Measurements from ENCODE around the gene OSTF1. TPM values are rescaled to one million over a fixed set of nuclear protein-coding genes. Genes with fewer than 3 reads are reported as not detected.

OSTF1 gene
- total and polyA plus RNA-seq, 2 experiments from 2014 or later = 19.2 to 34.4 TPM

GRCh38 chr9:75147638-75148037 is 59.3 kb downstream of the OSTF1 start:
- TF ChIP-seq CTCF (IDR thresholded peaks at IDR 0.05; ENCODE audit: low read depth, low read length) = no peak
- H3K36me3 ChIP-seq = no peaks in the 10 kb centered on the region
- DNase-seq (ENCODE audit: low read depth in 1 of 2, low spot score in 1 of 2) = peak in 1 of 2 donors; percentile 33
- no peaks in the 10 kb centered on the region for H3K9me3 ChIP-seq (ENCODE audit: low read depth)
- H3K4me3 ChIP-seq = no peak overlapping the region
- peak overlapping the region; percentile 93 for H3K27ac ChIP-seq
- peaks cover 19% of the 10 kb centered on the region for H3K4me1 ChIP-seq (ENCODE audit: low read depth)
- no peaks in the 10 kb centered on the region for H3K27me3 ChIP-seq

GRCh38 chr9:75148561-75148960 is 60.2 kb downstream of the OSTF1 start:
- H3K27ac ChIP-seq = peak overlapping the region; percentile 93

GRCh38 chr9:75149841-75150241 is 61.5 kb downstream of the OSTF1 start:
- no peaks in the 10 kb centered on the region for H3K27me3 ChIP-seq

More at GRCh38 chr9:75148561-75148960, 60.2 kb downstream of the OSTF1 start:
- Histone ChIP-seq H3K36me3 (no peaks in the 10 kb centered on the region), H3K9me3 (ENCODE audit: low read depth) (no peaks in the 10 kb centered on the region), H3K27me3 (no peaks in the 10 kb centered on the region), H3K4me3 (no peak overlapping the region), H3K4me1 (ENCODE audit: low read depth) (peaks cover 19% of the 10 kb centered on the region)
- no peak for TF ChIP-seq CTCF (IDR thresholded peaks at IDR 0.05; ENCODE audit: low read depth, low read length)
- peak; percentile 75 to 93 for DNase-seq (ENCODE audit: low read depth in 1 of 2, low spot score in 1 of 2)

GRCh38 chr9:75150512-75150911 is 62.2 kb downstream of the OSTF1 start:
- Histone ChIP-seq H3K27ac (peak overlapping the region; percentile 5), H3K9me3 (ENCODE audit: low read depth) (no peaks in the 10 kb centered on the region), H3K36me3 (no peaks in the 10 kb centered on the region), H3K27me3 (no peaks in the 10 kb centered on the region), H3K4me1 (ENCODE audit: low read depth) (peaks cover 19% of the 10 kb centered on the region), H3K4me3 (no peak overlapping the region)
- no peak for DNase-seq (ENCODE audit: low read depth in 1 of 2, low spot score in 1 of 2)
- no peak for TF ChIP-seq CTCF (IDR thresholded peaks at IDR 0.05; ENCODE audit: low read depth, low read length)

More at GRCh38 chr9:75149841-75150241, 61.5 kb downstream of the OSTF1 start:
- Histone ChIP-seq H3K27ac (peak overlapping the region; percentile 32), H3K4me1 (ENCODE audit: low read depth) (peaks cover 19% of the 10 kb centered on the region), H3K9me3 (ENCODE audit: low read depth) (no peaks in the 10 kb centered on the region), H3K4me3 (no peak overlapping the region), H3K36me3 (no peaks in the 10 kb centered on the region)
- DNase-seq (ENCODE audit: low read depth in 1 of 2, low spot score in 1 of 2) = no peak
- no peak for TF ChIP-seq CTCF (IDR thresholded peaks at IDR 0.05; ENCODE audit: low read depth, low read length)

- Histone ChIP-seq H3K27me3 (no peaks in the 10 kb centered on the region), H3K36me3 (no peaks in the 10 kb centered on the region), H3K27ac (no peak overlapping the region), H3K4me1 (ENCODE audit: low read depth) (peaks cover 16% of the 10 kb centered on the region), H3K9me3 (ENCODE audit: low read depth) (no peaks in the 10 kb centered on the region), H3K4me3 (no peak overlapping the region)
- no peak for TF ChIP-seq CTCF (IDR thresholded peaks at IDR 0.05; ENCODE audit: low read depth, low read length)
- no peak for DNase-seq (ENCODE audit: low read depth in 1 of 2, low spot score in 1 of 2)
Observed at GRCh38 chr9:75152416-75152815, 64.1 kb downstream of the OSTF1 start.

- H3K4me1 ChIP-seq (ENCODE audit: low read depth) = no peaks in the 10 kb centered on the region
- H3K4me3 ChIP-seq = no peak overlapping the region
- H3K27ac ChIP-seq = no peak overlapping the region
- no peak for TF ChIP-seq CTCF (IDR thresholded peaks at IDR 0.05; ENCODE audit: low read depth, low read length)
- DNase-seq (ENCODE audit: low read depth in 1 of 2, low spot score in 1 of 2) = no peak
- no peaks in the 10 kb centered on the region for H3K36me3 ChIP-seq
- no peaks in the 10 kb centered on the region for H3K27me3 ChIP-seq
- H3K9me3 ChIP-seq (ENCODE audit: low read depth) = no peaks in the 10 kb centered on the region
Observed at GRCh38 chr9:75156858-75157257, 68.5 kb downstream of the OSTF1 start.
